ENCODE measurements around the gene FAM120A. TPM values are rescaled to one million over a fixed set of nuclear protein-coding genes. Genes with fewer than 3 reads are reported as not detected.

The FAM120A gene
- polyA plus RNA-seq, 1 donor from 2014 or later: 8.9 TPM

DNA sequence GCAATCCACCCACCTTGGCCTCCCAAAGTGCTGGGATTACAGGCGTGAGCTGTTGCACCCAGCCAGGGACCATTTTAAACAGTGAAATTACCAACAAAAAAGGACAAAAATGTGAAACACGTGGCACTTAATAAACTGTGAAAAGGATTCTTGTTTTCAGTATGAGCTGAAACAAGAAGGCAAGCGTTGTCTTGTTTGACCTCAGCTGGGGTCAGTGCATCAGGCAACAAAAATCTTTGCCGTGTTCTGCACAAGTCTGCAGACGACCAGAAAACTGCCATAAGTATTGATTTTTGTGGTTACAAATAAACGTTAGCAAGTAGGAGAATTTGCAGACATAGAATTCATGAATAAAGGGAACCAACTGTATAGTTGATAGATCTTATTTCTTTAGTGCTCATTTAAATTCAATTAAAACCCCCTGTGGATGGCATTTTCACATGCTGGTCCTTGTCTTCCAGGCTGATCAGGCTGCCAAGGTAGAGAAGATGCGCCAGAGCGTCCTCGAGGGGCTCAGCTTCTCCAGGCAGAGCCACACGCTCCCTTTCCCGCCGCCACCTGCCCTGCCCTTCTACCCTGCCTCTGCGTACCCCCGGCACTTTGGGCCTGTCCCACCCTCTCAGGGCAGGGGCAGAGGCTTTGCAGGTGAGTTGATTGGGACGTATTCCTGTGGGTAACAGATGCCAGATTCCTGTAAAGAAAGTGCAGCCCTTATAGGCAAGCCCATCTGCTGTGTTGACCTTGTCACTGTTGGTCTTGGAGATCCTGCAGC, 106.1 kb downstream of the FAM120A start:
- no peak overlapping the region for H3K9ac ChIP-seq (ENCODE audit: low read length)
- no peaks in the 10 kb centered on the region for H4K20me1 ChIP-seq (ENCODE audit: insufficient read depth)
- H3F3A ChIP-seq (ENCODE audit: insufficient read depth, low read length, poor library complexity, severe bottlenecking): no peaks in the 10 kb centered on the region
- no peak overlapping the region for H2AFZ ChIP-seq (ENCODE audit: low read depth, low read length)
- no peaks in the 10 kb centered on the region for H3K9me2 ChIP-seq (ENCODE audit: insufficient read depth, low read length)
- H3K79me2 ChIP-seq (replicated peaks; ENCODE audit: insufficient read depth, low read length): no peaks in the 10 kb centered on the region
- H3K27ac ChIP-seq (ENCODE audit: low read length): no peak overlapping the region
- no peak overlapping the region for H3K4me3 ChIP-seq (ENCODE audit: low read length)
- H3K36me3 ChIP-seq (ENCODE audit: insufficient read depth, low read length): peaks cover 8% of the 10 kb centered on the region
- H3K4me2 ChIP-seq (ENCODE audit: low read length): no peak overlapping the region
- no peaks in the 10 kb centered on the region for H3K27me3 ChIP-seq (ENCODE audit: insufficient read depth, low read depth, low read length)
- TF ChIP-seq EP300 (conservative IDR thresholded peaks at IDR 0.05; ENCODE audit: poor library complexity, severe bottlenecking): no peak
- TF ChIP-seq TAF1 (IDR thresholded peaks at IDR 0.05; ENCODE audit: low read depth): no peak
- no peak for TF ChIP-seq RAD21 (conservative IDR thresholded peaks at IDR 0.05)
- no peak for TF ChIP-seq POLR2AphosphoS5 (IDR thresholded peaks at IDR 0.05)
- TF ChIP-seq SMC3 (conservative IDR thresholded peaks at IDR 0.05; ENCODE audit: poor library complexity): no peak
- TF ChIP-seq, protein P1, sequence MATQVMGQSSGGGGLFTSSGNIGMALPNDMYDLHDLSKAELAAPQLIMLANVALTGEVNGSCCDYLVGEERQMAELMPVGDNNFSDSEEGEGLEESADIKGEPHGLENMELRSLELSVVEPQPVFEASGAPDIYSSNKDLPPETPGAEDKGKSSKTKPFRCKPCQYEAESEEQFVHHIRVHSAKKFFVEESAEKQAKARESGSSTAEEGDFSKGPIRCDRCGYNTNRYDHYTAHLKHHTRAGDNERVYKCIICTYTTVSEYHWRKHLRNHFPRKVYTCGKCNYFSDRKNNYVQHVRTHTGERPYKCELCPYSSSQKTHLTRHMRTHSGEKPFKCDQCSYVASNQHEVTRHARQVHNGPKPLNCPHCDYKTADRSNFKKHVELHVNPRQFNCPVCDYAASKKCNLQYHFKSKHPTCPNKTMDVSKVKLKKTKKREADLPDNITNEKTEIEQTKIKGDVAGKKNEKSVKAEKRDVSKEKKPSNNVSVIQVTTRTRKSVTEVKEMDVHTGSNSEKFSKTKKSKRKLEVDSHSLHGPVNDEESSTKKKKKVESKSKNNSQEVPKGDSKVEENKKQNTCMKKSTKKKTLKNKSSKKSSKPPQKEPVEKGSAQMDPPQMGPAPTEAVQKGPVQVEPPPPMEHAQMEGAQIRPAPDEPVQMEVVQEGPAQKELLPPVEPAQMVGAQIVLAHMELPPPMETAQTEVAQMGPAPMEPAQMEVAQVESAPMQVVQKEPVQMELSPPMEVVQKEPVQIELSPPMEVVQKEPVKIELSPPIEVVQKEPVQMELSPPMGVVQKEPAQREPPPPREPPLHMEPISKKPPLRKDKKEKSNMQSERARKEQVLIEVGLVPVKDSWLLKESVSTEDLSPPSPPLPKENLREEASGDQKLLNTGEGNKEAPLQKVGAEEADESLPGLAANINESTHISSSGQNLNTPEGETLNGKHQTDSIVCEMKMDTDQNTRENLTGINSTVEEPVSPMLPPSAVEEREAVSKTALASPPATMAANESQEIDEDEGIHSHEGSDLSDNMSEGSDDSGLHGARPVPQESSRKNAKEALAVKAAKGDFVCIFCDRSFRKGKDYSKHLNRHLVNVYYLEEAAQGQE (IDR thresholded peaks at IDR 0.05; ENCODE audit: borderline replicate concordance): no peak
- TF ChIP-seq, protein P2, sequence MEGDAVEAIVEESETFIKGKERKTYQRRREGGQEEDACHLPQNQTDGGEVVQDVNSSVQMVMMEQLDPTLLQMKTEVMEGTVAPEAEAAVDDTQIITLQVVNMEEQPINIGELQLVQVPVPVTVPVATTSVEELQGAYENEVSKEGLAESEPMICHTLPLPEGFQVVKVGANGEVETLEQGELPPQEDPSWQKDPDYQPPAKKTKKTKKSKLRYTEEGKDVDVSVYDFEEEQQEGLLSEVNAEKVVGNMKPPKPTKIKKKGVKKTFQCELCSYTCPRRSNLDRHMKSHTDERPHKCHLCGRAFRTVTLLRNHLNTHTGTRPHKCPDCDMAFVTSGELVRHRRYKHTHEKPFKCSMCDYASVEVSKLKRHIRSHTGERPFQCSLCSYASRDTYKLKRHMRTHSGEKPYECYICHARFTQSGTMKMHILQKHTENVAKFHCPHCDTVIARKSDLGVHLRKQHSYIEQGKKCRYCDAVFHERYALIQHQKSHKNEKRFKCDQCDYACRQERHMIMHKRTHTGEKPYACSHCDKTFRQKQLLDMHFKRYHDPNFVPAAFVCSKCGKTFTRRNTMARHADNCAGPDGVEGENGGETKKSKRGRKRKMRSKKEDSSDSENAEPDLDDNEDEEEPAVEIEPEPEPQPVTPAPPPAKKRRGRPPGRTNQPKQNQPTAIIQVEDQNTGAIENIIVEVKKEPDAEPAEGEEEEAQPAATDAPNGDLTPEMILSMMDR (IDR thresholded peaks at IDR 0.05; ENCODE audit: poor library complexity, severe bottlenecking): no peak
- TF ChIP-seq EZH2 (IDR thresholded peaks at IDR 0.05; ENCODE audit: borderline replicate concordance, insufficient read depth, low read length, poor library complexity, severe bottlenecking): no peak
- no peaks in the 10 kb centered on the region for H3K9me3 ChIP-seq (ENCODE audit: low read length)

DNA sequence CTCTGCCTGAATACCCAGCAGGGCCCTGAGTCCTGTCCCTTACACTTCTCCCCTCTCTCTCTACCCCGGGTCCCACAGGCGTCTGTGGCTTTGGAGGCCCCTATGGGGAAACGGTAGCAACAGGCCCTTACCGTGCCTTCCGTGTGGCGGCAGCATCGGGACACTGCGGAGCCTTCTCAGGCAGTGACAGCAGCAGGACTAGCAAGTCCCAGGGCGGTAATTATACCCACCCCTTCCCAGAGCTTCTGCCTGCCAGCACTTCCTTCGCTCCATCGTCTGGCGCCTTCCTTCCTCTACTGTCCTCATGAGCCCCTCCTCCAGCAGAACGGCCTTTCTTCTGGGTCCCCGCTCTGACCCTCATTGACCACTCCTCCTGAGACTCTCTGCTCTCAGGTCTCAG, 107.0 kb downstream of the FAM120A start:
- TF ChIP-seq POLR2AphosphoS5 (IDR thresholded peaks at IDR 0.05): no peak
- TF ChIP-seq TAF1 (IDR thresholded peaks at IDR 0.05; ENCODE audit: low read depth): no peak
- TF ChIP-seq SMC3 (conservative IDR thresholded peaks at IDR 0.05; ENCODE audit: poor library complexity): no peak
- TF ChIP-seq, protein P1 (IDR thresholded peaks at IDR 0.05; ENCODE audit: borderline replicate concordance): no peak
- TF ChIP-seq EZH2 (IDR thresholded peaks at IDR 0.05; ENCODE audit: borderline replicate concordance, insufficient read depth, low read length, poor library complexity, severe bottlenecking): no peak
- no peak for TF ChIP-seq EP300 (conservative IDR thresholded peaks at IDR 0.05; ENCODE audit: poor library complexity, severe bottlenecking)
- TF ChIP-seq MXI1 (conservative IDR thresholded peaks at IDR 0.05; ENCODE audit: poor library complexity, severe bottlenecking): no peak
- TF ChIP-seq RAD21 (conservative IDR thresholded peaks at IDR 0.05): no peak
- TF ChIP-seq, protein P2 (IDR thresholded peaks at IDR 0.05; ENCODE audit: poor library complexity, severe bottlenecking): no peak
- H3F3A ChIP-seq (ENCODE audit: insufficient read depth, low read length, poor library complexity, severe bottlenecking): no peaks in the 10 kb centered on the region
- no peak overlapping the region for H2AFZ ChIP-seq (ENCODE audit: low read depth, low read length)
- H3K4me3 ChIP-seq (ENCODE audit: low read length): no peak overlapping the region
- no peaks in the 10 kb centered on the region for H3K9me2 ChIP-seq (ENCODE audit: insufficient read depth, low read length)
- H3K9ac ChIP-seq (ENCODE audit: low read length): no peak overlapping the region
- peaks cover 8% of the 10 kb centered on the region for H3K36me3 ChIP-seq (ENCODE audit: insufficient read depth, low read length)
- H3K27me3 ChIP-seq (ENCODE audit: insufficient read depth, low read depth, low read length): no peaks in the 10 kb centered on the region
- H4K20me1 ChIP-seq (ENCODE audit: insufficient read depth): no peaks in the 10 kb centered on the region
- H3K9me3 ChIP-seq (ENCODE audit: low read length): no peaks in the 10 kb centered on the region
- H3K79me2 ChIP-seq (replicated peaks; ENCODE audit: insufficient read depth, low read length): no peaks in the 10 kb centered on the region
- no peak overlapping the region for H3K27ac ChIP-seq (ENCODE audit: low read length)
- no peak overlapping the region for H3K4me2 ChIP-seq (ENCODE audit: low read length)

Data from neural cell (in vitro differentiated cells).